HG03520 (cell line): Measurements from ENCODE around the gene GPR132.
"Not testable (repeated sequence)": the region's sequence is repeated elsewhere in the genome, so short reads cannot be mapped to it uniquely, and the experiment has no call there.

Experiments used
- ATAC-seq: cut with Tn5 transposase; IDR thresholded peaks from one replicate; pipeline ENCODE4 v1.9.1; 2021; ENCODE audit warnings: mild to moderate bottlenecking, moderate library complexity; ENCODE audit not compliant: unreplicated experiment

GPR132 gene

GRCh38 chr14:105091517-105092170 is 26.4 kb upstream of the GPR132 start:
- no peak for ATAC-seq

DNA sequence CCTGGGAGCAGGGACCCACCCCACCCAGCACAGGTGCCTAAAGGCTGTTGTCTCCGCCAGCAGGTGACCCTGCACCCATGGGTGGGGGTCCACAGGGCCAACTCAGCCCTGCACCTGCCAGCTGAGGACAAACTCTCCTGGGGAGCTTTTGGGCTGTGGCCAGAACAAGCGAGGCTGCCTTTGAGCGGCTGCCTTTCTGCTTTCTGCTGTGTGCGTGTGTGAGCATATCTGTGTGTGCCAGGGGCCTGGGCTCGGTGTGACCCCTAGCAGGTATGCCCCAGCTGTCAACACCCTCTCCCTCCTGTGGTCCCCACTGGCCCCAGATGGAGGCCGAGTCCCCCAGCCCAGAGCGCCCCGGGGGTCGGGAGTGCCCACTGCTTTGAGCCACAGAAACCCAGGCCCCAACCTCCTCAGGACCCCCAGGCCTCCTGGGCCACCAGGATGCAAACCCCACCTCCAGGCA is 25.9 kb upstream of the GPR132 start:
- no peak for ATAC-seq

DNA sequence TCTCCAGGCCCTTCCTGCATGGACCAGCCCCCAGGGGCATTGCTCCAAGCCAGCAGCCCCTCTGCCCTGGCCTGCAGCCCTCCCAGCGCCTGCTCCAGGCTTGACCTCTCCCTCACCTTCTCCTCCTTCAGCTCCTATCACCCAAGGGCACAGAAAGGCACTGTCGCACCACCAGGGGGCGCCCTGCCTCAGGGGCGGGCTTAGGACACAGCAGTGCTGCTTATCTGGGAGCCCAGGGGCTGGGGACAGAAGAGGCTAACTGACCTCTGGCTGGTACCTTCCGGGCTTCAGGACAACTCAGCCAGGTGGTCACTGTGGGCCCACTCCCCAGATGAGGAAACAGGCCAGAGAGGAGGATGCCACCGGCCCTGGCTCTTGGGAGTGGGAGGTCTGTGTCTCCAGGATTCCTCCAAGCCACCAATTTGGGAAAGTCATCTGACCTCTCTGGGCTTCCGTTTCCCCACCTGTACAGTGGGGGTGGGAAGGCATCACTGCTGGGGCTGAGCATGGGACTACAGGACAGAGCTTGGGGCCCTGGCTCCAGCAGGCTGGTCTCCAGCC is 25.3 kb upstream of the GPR132 start:
- ATAC-seq = no peak

DNA sequence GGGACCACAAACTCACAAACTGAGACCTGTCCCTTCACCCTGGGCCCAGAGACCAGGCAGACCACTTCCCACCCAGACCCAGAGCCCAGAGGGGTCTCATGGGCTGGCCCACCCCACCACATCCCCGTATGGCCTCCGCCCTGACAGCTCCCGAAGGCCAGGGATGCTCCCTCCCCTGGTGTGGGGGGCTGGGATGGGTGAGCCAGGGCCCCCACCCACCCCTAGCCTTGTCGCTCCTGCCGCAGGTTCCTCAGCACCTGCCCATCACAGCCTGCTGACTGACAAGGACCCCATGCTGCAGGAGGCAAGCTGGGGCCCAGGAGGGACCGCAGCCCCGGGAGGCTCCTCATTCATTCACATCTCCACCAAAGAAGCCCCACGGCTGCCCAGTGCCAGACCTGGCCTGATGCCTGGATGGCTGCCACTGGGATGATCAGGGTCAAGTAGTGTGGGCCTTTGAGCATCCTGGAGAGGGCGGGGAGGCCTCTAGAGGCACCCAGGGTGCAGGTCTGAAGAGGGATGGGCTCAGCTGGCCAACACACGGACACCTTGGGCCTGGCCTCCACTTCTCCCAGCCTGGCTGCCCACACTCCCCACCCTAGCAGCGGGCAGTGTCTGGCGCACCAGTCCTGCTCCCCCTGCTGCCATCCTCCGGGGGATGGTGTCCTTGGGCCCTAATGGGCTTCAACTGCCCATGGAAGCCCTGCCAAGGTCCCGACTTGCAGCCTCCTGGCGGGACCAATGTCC is 24.7 kb upstream of the GPR132 start:
- no peak for ATAC-seq

DNA sequence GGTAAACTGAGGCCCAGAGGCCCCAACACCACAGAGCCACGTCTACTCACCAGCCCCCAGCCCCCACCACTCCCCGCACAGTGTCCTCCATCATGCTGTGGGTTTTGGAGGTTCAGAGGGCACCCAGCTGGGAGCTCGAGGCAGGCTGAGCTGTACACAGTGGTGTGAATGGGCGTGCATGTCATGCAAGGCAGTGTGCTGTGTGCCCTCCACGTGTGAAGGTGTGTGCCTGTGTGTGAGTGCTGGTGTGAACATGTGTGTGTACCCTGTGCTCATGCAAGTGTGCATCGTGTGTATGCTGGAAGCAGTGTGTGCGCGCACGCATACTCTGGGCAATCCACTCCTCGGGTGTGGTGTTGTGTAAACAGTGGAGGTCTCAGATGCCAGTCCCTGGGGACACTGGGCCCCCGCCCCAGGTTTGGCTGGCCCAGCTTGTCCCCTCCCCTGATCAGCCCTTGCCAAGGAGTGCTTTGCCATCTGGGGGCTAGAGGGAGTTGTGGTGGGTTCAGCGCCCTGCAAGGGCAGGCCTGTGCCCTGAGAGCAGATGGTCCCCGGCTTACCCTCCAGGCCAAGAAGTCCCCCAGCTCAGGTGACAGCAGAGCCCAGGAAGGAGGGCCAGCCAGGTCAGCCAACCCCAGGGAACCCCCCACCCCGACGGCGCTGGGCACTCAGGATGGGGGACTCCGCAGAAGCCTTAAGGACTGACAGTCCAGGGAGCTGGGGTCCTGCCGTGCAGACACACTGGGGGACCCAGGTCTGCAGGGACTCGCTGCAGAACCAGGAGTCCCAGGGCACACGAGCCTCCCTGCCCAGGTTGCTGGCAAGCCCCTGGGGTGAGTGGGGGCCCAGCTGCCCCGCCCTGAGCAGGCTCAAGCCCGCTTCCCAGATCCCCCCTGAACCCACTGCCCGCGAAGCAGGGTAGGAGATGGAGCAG is 23.8 kb upstream of the GPR132 start:
- no peak for ATAC-seq

DNA sequence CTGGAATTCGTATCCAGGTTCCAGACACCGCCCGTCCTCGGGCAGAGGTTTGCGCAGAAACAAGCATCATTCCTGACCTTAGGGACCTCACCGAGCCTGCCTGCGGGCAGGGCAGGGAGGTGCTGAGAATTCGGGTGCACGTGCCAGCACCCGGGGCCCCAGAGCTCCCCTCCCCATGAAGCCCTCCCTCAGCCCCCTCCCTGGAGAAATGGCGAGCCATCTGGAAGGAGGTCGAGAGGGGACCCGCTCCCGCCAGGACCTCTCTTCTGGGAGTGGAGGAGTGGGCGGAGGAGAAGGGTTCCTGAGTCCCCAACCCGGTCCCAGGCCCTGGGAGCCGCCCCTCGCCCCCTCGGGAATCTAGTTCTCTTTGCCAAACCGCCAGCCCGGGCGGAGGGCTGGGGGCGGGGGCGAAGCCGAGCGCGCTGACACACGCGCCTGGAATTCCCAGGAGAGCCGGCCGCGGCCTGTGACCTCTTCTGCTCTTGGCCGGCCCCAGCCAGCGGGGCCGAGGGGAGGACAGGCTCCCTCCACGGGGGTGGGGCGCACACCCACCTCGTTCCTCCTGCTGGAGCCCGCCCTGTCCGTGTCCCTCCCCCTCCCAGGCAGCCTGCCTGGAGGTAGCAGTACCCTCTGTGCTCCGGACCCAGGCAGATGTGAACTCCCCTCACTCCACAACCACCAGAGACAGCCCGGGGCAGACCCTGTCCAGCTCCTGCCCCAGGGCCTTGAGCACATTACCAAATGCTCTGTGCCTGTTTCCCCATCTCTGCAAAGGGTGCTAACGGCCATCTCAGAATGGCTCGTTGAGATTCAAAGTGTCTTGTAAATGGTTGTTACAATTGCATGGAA is 23.0 kb upstream of the GPR132 start:
- no peak for ATAC-seq

GRCh38 chr14:105087308-105087962 is 22.2 kb upstream of the GPR132 start:
- no peak for ATAC-seq

DNA sequence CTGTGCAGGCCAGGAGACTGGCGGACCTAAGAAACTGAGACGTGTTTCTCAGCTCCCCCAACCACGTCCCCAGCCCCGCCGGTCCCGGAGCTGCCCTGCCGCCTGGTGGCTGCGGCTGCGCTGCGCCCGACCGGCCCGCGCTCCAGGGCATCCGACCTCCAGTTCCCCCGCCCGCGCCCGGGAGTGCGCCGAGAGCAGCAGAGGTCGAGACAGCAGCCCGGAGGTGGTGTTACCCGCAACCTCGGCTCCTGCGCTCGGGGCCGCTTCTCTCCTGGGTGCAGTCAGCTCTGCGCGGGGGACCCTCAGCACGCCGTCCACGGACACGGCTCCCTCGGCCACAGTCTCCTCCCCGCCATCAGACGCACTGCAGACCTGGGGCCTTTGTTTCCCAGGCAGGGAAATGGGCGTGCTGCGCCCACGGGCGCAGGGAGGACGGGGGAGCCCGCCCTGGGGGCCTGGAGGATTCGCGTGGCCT is 21.6 kb upstream of the GPR132 start:
- peak; percentile 63 for ATAC-seq

DNA sequence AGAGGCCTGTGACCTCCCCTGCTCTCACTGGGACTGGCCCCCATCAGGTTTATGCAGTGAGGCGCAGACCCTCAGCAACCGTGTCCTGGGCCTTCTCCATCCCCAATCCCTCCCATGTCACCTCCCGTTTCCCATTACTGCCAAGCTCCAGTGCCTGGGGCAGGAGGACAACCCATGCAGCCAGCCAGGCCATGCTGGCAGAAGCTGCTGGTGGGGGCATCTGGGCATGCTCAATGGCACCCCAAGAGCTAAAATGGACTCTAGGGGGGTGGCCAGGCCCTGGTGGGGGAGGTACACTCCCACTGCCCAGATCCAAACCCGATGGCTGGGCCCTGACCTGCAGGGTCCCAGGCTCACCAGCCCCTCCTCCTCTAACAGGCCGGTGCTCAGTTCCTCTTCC is 20.5 kb upstream of the GPR132 start:
- ATAC-seq = no peak

DNA sequence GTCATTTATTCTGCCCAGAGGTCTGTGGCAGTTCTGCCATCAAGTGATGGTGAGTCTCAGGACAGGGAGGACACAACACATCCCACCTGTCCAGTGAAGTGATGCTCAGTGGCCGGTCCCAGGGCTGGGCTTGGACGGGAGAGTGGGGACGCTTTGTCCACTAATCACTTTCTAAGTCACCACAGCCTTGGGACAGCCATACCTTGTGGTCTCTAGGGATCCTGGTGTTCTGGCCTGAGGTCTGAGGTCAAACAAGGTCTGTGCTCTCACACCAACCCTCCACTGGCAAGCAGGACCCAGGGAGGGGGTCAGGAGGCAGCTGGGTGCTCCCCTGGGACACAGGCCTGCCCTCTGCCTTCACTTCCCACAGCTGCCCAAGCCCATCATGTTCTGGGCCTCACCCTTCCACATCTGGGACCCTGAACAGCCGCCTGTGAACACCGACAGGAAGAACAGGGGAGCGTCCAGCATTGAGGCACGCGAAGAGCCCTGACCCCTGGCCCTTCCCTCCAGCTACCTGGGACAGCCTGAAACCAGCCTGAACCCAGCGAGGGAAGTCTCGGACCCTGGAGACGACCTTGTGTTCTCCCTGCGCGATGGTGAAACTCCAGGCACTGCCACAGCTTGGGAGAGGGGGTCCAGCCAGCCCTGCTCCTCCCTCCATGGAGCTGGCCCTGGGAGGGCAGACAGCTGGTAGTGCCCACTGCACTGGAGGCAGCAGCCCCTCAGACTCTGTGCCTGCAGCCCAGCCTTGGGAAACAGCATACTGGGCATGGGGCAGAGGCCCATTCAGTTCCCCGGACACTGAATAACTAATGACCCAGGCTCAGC is 19.7 kb upstream of the GPR132 start:
- no peak for ATAC-seq

- ATAC-seq = no peak
These were observed 18.9 kb upstream of the GPR132 start for GRCh38 chr14:105083926-105084685.

GRCh38 chr14:105082703-105083102 is 17.5 kb upstream of the GPR132 start:
- ATAC-seq = no peak

DNA sequence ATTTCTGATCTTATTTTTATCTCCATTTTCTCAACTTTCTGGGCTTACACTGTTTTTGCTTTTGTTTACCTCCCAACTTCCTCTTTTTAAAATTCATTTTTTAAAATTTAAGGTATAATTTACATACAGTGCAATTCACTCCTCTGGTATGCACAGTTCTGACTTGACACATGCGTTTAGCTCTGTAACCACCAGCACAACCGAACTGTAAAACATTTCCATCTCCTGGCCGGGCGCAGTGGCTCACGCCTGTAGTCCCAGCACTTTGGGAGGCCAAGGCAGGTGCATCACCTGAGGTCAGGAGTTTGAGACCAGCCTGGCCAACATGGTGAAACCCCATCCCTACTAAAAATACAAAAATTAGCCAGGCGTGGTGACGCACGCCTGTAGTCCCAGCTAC is 16.2 kb upstream of the GPR132 start:
- ATAC-seq = not testable (repeated sequence)

DNA sequence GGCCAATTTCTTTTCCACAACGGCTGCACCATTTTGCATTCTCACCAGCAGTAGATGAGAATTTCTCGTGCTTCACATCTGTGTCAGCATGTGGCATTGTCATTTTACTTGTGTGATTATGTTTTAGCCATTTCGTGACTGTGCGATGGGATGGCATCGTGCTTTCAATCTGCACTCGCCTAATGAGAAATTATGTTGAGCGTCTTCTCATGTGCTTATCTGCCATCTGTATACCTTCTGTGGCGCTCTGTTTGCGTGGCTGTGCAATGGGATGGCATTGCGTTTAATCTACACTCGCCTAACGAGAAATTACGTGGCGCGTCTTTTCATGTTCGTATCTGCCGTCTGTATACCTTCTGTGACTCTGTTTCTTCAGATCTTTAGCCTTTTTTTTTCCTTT is 14.9 kb upstream of the GPR132 start:
- ATAC-seq = no peak

- no peak for ATAC-seq
These were observed 13.1 kb upstream of the GPR132 start for GRCh38 chr14:105078294-105078693.

DNA sequence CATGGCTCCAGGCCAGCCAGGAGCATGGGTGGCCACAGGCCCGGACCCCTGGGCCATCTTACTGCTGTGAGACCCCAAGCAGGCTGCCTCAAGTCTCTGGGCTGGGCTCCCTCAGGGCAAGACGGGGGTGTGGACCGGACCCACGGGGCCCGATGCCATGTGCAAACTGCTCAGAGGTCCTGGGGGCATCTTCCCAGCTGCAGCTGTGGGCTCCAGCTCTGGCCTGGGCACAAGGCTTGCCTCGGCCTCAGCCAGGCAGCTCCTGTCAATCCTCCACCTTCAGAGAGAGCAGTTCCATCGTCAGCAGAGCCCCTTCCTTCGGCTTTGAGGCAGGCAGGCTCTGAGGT is 12.4 kb upstream of the GPR132 start:
- no peak for ATAC-seq

GRCh38 chr14:105076805-105077648 is 11.8 kb upstream of the GPR132 start:
- ATAC-seq = no peak
